Adrenal gland (tissue), 12 donors: ENCODE results near the gene VPS9D1. TPM values are rescaled to one million over a fixed set of nuclear protein-coding genes. Genes with fewer than 3 reads are reported as not detected.

Experiments used
- DNase-seq, 7 donors: peaks; one replicate each; pipeline ENCODE4 v3.0.0-alpha.2; 2019 to 2020
- H3K27ac ChIP-seq, 5 donors: fragments of 200-600 bp; sonication (generic) in 4 of 5; 1 replicate in 3 of 5; 2 replicates in 2 of 5; pipeline versions ENCODE4 v1.5.1 to v1.8.0; 2016 to 2020; ENCODE audit warnings: mild to moderate bottlenecking in 1 of 5
- H3K27me3 ChIP-seq: fragments of 200-600 bp; 2 replicates; pipeline ENCODE4 v1.8.0; 2021
- H3K36me3 ChIP-seq, 2 donors: fragments of 200-600 bp; replicated peaks in 1 of 2; 1 replicate in 1 of 2; 2 replicates in 1 of 2; pipeline versions ENCODE4 v1.5.1 to v1.8.0; 2018 to 2022
- H3K4me1 ChIP-seq, 2 donors: fragments of 200-600 bp; replicated peaks in 1 of 2; 1 replicate in 1 of 2; 2 replicates in 1 of 2; pipeline versions ENCODE4 v1.5.1 to v1.8.0; 2018 to 2021
- H3K4me3 ChIP-seq, 4 donors: fragments of 200-600 bp; sonication (generic) in 3 of 4; one replicate each; pipeline ENCODE4 v1.5.1; 2016 to 2018
- H3K9me3 ChIP-seq, 3 donors: fragments of 200-600 bp; sonication (generic) in 1 of 3; replicated peaks in 1 of 3; 1 replicate in 2 of 3; 2 replicates in 1 of 3; pipeline versions ENCODE4 v1.5.1 to v1.8.0; 2016 to 2021
- CTCF ChIP-seq, 6 experiments: fragments of 450-650 bp in 4 of 6; fragments of 200-600 bp in 2 of 6; sonication (generic) in 1 of 6; IDR thresholded peaks; 1 replicate in 5 of 6; 2 replicates in 1 of 6; pipeline versions ENCODE4 v1.5.1 to v1.8.0; 2016 to 2021; ENCODE audit warnings: antibody characterized with exemption in 6 of 6, mild to moderate bottlenecking in 2 of 6, moderate library complexity in 1 of 6
- POLR2A ChIP-seq, 2 donors: fragments of 450-650 bp; IDR thresholded peaks; one replicate each; pipeline ENCODE4 v1.6.1; 2017; ENCODE audit warnings: antibody characterized with exemption in 2 of 2, mild to moderate bottlenecking in 2 of 2, moderate library complexity in 1 of 2
- WGBS, 4 donors: extraction: QIAGEN DNeasy Blood & Tissue Kit in 2 of 4; methylation state at CpG; one replicate each; pipeline versions ENCODE4 v1.1.5 to v1.1.7; 2013 to 2017; 5-methylcytosine and 5-hydroxymethylcytosine counted together
- intact Hi-C, 2 donors: fragments of 100-400 bp; cut with DNase I; formaldehyde crosslinking; loops; one replicate each; pipeline versions ENCODE4 v1.14.1 to v1.15.0; 2022 to 2023
- polyA plus RNA-seq, 3 donors: library from polyadenylated mRNA; stranded (reverse); fragments of 200-250 nt in 2 of 3; fragments of 350-450 nt in 1 of 3; fragmentation: Illumina TruSeq in 1 of 3; extraction: RNeasy Lipid Tissue Mini Kit (QIAGEN cat#74804) in 1 of 3; gene quantifications; one replicate each; pipeline ENCODE4 v1.2.3, GENCODE V29; 2013 to 2014
- total RNA-seq, 9 donors: library from RNA; depleted of rRNA in 4 of 9; stranded (reverse); fragments of >200 nt in 4 of 9; fragments of 120-200 nt in 1 of 9; fragmentation: NEBNext Ultra II Directional in 1 of 9; extraction: Animal tissue kit (Norgen Biotek cat#: 25700) in 1 of 9; gene quantifications; one replicate each; pipeline versions ENCODE4 v1.1.0 to v1.2.4, GENCODE V29; 2013 to 2023
- donor health status: healthy with polysubstance abuse.
- donor health status: Bipolar disorder and iron deficiency.
- donor health status: DM: yes; HTN: yes; CAD: no.
- donor health status: DM: no; HTN: no; CAD: no.
- donor health status: DM: no; HTN: no; CAD: no.
- donor health status: DM: yes; HTN: yes; CAD: no.

The VPS9D1 gene
- total and polyA plus RNA-seq, 12 donors, result 3.9 to 102 (median 23.2) TPM

DNA sequence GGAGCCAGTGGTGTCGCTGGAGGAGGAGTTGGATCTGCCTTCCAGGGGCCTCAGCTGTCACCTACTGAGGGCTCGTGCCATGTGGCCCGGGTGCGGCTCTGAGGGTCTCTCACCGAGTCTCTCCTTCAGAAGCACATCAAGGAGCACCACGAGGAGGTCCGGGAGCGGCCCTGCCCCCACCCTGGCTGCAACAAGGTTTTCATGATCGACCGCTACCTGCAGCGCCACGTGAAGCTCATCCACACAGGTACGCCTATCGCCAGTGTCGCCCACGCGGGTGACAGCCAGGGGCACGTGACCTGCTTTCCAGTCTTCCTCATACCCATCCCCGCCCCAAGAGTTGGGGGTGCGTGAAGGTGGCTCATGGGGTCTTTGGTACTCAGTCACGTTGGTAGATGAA lies 13.1 kb upstream of the VPS9D1 start:
- DNase-seq, result no peak
- Histone ChIP-seq H3K27ac (no peak overlapping the region), H3K27me3 (no peaks in the 10 kb centered on the region), H3K36me3 (peaks cover 0 to 94% of the 10 kb centered on the region in 2 donors), H3K4me3 (no peak overlapping the region), H3K9me3 (no peaks in the 10 kb centered on the region), H3K4me1 (no peaks in the 10 kb centered on the region)
- TF ChIP-seq POLR2A (IDR thresholded peaks at IDR 0.05) (no peak), CTCF (IDR thresholded peaks at IDR 0.05) (no peak)
- intact Hi-C loops, result no loop called here
- WGBS, 4 donors, result 88 to 92% (median 91%) methylated on average over 14 to 21 of the region's 21 CpGs

DNA sequence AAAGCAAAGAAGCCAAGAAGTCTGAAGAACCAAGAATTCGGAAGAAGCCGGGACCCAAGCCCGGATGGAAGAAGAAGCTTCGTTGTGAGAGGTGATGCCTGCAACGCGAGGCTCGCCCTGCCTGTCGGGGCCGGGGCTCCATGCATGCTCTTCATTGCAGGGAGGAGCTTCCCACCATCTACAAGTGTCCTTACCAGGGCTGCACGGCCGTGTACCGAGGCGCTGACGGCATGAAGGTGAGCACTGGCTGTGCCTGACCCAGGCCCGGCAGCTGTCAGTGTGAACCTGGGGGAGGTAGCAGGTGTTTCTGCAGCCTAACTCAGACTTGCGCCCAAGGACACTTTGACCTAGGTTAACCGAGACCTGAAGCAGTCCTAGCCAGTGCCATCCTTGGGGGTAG lies 12.6 kb upstream of the VPS9D1 start:
- intact Hi-C loops, result no loop called here
- Histone ChIP-seq H3K4me3 (no peak overlapping the region), H3K9me3 (no peaks in the 10 kb centered on the region), H3K27ac (no peak overlapping the region), H3K27me3 (no peaks in the 10 kb centered on the region), H3K36me3 (peaks cover 0 to 91% of the 10 kb centered on the region in 2 donors), H3K4me1 (no peaks in the 10 kb centered on the region)
- TF ChIP-seq POLR2A (IDR thresholded peaks at IDR 0.05), result no peak
- no peak for TF ChIP-seq CTCF (IDR thresholded peaks at IDR 0.05)
- DNase-seq, result no peak
- WGBS, 4 donors, result 90 to 93% (median 92%) methylated on average over 11 to 17 of the region's 17 CpGs

DNA sequence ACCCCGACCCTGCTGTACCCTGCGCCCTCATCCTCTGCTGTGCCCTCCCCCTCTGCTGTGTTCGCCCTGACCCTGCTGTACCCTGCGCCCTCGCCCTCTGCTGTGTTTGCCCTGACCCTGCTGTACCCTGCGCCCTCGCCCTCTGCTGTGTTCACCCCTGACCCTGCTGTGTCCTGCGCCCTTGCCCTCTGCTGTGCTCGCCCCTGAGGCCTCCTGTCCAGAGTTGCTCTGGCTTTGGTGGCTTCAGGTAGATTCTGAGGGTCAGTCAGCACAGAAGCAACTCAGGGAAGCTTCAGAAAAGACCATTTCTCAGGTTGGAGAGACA lies 12.2 kb upstream of the VPS9D1 start:
- no peak for DNase-seq
- H3K27ac ChIP-seq, result no peak overlapping the region
- H3K4me1 ChIP-seq, result no peaks in the 10 kb centered on the region
- intact Hi-C loops, result no loop called here
- peaks cover 0 to 89% of the 10 kb centered on the region in 2 donors for H3K36me3 ChIP-seq
- TF ChIP-seq CTCF (IDR thresholded peaks at IDR 0.05), result no peak
- no peak for TF ChIP-seq POLR2A (IDR thresholded peaks at IDR 0.05)
- H3K4me3 ChIP-seq, result no peak overlapping the region
- H3K27me3 ChIP-seq, result no peaks in the 10 kb centered on the region
- 90 to 98% (median 94%) methylated on average over 9 of the region's 9 CpGs for WGBS, 4 donors
- no peaks in the 10 kb centered on the region for H3K9me3 ChIP-seq

DNA sequence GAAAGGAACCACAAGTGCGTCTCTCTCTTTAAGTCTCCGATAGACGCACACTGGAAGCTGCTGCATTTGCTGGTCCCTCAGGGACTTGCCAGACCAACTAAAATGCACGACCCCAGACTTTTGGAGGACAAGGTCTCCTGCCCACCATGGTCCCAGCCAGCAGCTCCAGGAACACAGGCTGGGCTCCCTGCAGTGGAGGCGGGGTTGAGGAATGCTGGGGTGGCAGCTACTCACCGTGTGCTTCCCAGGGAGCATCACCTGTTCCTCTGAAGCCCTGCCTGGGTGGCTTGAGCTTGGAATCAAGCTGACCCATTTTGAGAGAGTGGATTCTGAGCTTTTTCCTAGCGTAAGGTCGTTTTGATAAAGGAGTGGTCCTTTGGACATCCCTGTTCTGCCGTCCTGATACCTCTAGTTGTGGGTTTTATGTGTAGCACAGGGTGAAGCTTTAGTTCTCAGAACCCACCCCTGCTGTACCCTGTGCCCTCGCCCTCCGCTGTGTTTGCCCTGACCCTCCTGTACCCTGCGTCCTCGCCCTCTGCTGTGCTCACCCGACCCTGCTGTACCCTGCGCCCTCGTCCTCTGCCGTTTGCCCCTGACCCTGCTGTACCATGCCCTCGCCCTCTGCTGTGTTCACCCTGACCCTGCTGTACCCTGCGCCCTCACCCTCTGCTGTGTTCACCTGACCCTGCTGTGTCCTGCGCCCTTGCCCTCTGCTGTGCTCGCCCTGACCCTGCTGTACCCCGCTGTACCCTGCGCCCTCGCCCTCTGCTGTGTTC lies 11.6 kb upstream of the VPS9D1 start:
- WGBS, 4 donors, result 88 to 93% (median 89%) methylated on average over 22 to 24 of the region's 24 CpGs
- TF ChIP-seq CTCF (IDR thresholded peaks at IDR 0.05) (no peak), POLR2A (IDR thresholded peaks at IDR 0.05) (no peak)
- Histone ChIP-seq H3K4me3 (no peak overlapping the region), H3K9me3 (no peaks in the 10 kb centered on the region), H3K27me3 (no peaks in the 10 kb centered on the region), H3K36me3 (peaks cover 0 to 89% of the 10 kb centered on the region in 2 donors), H3K27ac (no peak overlapping the region), H3K4me1 (no peaks in the 10 kb centered on the region)
- intact Hi-C loops, result no loop called here
- no peak for DNase-seq
